HUES64 (cell line): Measurements from ENCODE around the gene NAA35.

ENCODE experiments used
- H3K27ac ChIP-seq: 2 replicates; pipeline ENCODE4 v1.7.0; 2013; ENCODE audit warnings: low read depth, low read length, inconsistent platforms
- H3K27me3 ChIP-seq: 2 replicates; pipeline ENCODE4 v1.6.1; 2013; ENCODE audit warnings: mild to moderate bottlenecking, low read length; ENCODE audit not compliant: insufficient read depth
- H3K36me3 ChIP-seq: 2 replicates; pipeline ENCODE4 v1.6.1; 2013; ENCODE audit warnings: mild to moderate bottlenecking, low read length; ENCODE audit not compliant: insufficient read depth
- H3K4me1 ChIP-seq: 2 replicates; pipeline ENCODE4 v1.6.1; 2013; ENCODE audit warnings: mild to moderate bottlenecking, low read length, moderate library complexity; ENCODE audit not compliant: insufficient read depth
- H3K4me3 ChIP-seq: 2 replicates; pipeline ENCODE4 v1.5.1; 2013; ENCODE audit warnings: mild to moderate bottlenecking, low read length, moderate library complexity
- H3K9ac ChIP-seq: 2 replicates; pipeline ENCODE4 v1.6.1; 2013; ENCODE audit warnings: mild to moderate bottlenecking, low read depth, low read length
- H3K9me3 ChIP-seq: 2 replicates; pipeline ENCODE4 v1.6.1; 2013; ENCODE audit warnings: low read depth, low read length; ENCODE audit not compliant: insufficient read depth
- WGBS: fragments of 150-250, 120-280 bp; methylation state at CpG from one replicate; pipeline ENCODE4 v1.1.7; 2013; ENCODE audit warnings: missing lambda C conversion rate; 5-methylcytosine and 5-hydroxymethylcytosine counted together

Gene NAA35

GRCh38 chr9:86069206-86069869 is 128.4 kb downstream of the NAA35 start:
- H3K9me3 ChIP-seq, result no peaks in the 10 kb centered on the region
- no peak overlapping the region for H3K4me3 ChIP-seq
- H3K27me3 ChIP-seq, result no peaks in the 10 kb centered on the region
- no peak overlapping the region for H3K27ac ChIP-seq
- peaks cover 19% of the 10 kb centered on the region for H3K36me3 ChIP-seq
- WGBS, result 91% methylated on average over 7 of the region's 7 CpGs
- peaks cover 5% of the 10 kb centered on the region; the same call in 1 of the 2 replicates for H3K4me1 ChIP-seq
- no peak overlapping the region for H3K9ac ChIP-seq
